BE2C (cell line): ENCODE results near the gene ARHGDIA.

ENCODE experiments used
- DNase-seq: peaks from one replicate; pipeline ENCODE4 v3.0.0-alpha.2; 2020
- H3K27me3 ChIP-seq: fragments of 250-450 bp; sonication (Bioruptor Pico); 2 replicates; pipeline ENCODE4 v1.5.1; 2020; ENCODE audit warnings: mild to moderate bottlenecking
- H3K36me3 ChIP-seq: fragments of 250-450 bp; sonication (Bioruptor Pico); 2 replicates; pipeline ENCODE4 v1.5.1; 2020; ENCODE audit warnings: mild to moderate bottlenecking
- H3K4me1 ChIP-seq: fragments of 250-450 bp; sonication (Bioruptor Pico); 2 replicates; pipeline ENCODE4 v1.5.1; 2020
- H3K4me3 ChIP-seq: 2 replicates; pipeline ENCODE4 v1.5.1; 2011; ENCODE audit warnings: low read depth, low read length
- H3K9me3 ChIP-seq: fragments of 250-450 bp; sonication (Bioruptor Pico); 2 replicates; pipeline ENCODE4 v1.5.1; 2020
- TF ChIP-seq, protein P1 (sequence below): IDR thresholded peaks from 2 replicates; pipeline ENCODE4 v1.5.1; 2012; ENCODE audit warnings: mild to moderate bottlenecking, low read depth, low read length

ARHGDIA gene

DNA sequence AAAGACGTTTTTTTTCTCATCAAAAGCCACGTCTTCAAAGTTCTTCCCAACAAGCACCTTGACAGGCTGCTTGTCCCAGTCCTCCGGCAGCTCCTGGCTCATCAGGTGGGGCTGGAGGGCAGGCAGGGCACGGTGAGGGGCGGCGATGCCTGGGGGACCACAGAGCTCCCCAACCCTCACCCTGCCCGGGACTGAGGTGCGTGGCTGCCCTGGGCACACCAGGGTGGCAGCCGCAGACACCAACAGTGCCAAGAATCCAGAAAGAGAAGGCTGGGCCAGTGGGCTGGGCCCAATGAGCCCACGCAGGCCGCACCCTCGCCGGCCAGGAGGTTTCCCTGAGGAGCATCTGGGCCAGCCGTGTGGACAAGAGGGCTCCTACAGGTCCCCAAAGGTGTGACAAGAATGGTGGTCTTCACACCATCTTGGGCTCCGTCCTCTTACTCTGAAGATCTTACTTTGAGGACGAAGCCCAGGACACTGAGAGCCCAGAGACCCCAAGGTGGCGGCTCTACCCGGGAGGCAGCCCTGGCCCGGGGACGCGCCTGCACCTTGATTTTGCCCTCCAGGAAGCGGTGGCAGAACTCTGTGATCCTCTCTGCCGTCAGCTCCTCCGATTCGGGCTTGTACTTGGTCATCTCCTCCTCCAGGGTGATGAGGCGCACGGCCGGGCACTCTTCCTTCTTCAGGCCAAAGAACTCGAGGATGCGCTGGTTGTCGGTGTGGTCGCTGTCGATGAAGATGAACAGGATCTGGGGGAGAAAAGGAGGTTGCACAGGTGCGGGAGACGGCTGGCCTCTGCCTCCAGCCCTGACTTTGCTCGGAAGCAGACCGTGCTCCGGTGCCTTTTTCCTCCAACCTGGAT lies 25.0 kb downstream of the ARHGDIA start:
- no peak for DNase-seq
- H3K36me3 ChIP-seq, result peaks cover 70% of the 10 kb centered on the region
- no peaks in the 10 kb centered on the region for H3K4me1 ChIP-seq

DNA sequence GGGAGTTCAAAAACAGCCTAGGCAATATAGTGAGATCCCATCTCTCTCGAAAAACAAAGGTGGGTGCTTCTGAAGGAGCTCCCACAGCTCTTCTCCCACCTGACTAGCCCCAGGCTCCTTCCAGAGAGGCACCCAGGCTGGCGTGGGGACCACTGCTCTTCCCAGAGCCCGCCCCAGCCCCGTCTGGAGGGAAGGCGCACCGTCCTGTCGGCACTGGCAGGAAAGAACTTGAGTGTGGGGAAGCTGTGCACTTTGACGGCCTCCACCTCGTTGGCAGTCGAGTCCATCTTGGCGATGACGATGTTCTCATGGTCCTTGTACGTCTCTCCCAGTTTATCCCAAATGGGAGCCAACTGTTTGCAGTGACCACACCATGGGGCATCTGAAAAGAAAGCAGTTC lies 25.8 kb downstream of the ARHGDIA start:
- Histone ChIP-seq H3K36me3 (peaks cover 64% of the 10 kb centered on the region), H3K4me3 (no peak overlapping the region), H3K4me1 (no peaks in the 10 kb centered on the region), H3K9me3 (no peaks in the 10 kb centered on the region), H3K27me3 (no peaks in the 10 kb centered on the region)
- TF ChIP-seq, protein P1, sequence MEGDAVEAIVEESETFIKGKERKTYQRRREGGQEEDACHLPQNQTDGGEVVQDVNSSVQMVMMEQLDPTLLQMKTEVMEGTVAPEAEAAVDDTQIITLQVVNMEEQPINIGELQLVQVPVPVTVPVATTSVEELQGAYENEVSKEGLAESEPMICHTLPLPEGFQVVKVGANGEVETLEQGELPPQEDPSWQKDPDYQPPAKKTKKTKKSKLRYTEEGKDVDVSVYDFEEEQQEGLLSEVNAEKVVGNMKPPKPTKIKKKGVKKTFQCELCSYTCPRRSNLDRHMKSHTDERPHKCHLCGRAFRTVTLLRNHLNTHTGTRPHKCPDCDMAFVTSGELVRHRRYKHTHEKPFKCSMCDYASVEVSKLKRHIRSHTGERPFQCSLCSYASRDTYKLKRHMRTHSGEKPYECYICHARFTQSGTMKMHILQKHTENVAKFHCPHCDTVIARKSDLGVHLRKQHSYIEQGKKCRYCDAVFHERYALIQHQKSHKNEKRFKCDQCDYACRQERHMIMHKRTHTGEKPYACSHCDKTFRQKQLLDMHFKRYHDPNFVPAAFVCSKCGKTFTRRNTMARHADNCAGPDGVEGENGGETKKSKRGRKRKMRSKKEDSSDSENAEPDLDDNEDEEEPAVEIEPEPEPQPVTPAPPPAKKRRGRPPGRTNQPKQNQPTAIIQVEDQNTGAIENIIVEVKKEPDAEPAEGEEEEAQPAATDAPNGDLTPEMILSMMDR, result no peak
- DNase-seq, result no peak

More for the DNA sequence above, 25.0 kb downstream of the ARHGDIA start:
- Histone ChIP-seq H3K4me3 (no peak overlapping the region), H3K9me3 (no peaks in the 10 kb centered on the region), H3K27me3 (no peaks in the 10 kb centered on the region)
- TF ChIP-seq, protein P1, result no peak

- Histone ChIP-seq H3K27me3 (no peaks in the 10 kb centered on the region), H3K4me1 (no peaks in the 10 kb centered on the region), H3K36me3 (peaks cover 64% of the 10 kb centered on the region), H3K4me3 (no peak overlapping the region), H3K9me3 (no peaks in the 10 kb centered on the region)
- no peak for DNase-seq
- TF ChIP-seq, protein P1, result no peak
Measured at GRCh38 chr17:81844887-81845286, 26.2 kb downstream of the ARHGDIA start.

- TF ChIP-seq, protein P1, result no peak
- Histone ChIP-seq H3K4me1 (no peaks in the 10 kb centered on the region), H3K36me3 (peaks cover 64% of the 10 kb centered on the region), H3K27me3 (no peaks in the 10 kb centered on the region), H3K9me3 (no peaks in the 10 kb centered on the region), H3K4me3 (no peak overlapping the region)
- no peak for DNase-seq
Measured at GRCh38 chr17:81844327-81844851, 26.7 kb downstream of the ARHGDIA start.

DNA sequence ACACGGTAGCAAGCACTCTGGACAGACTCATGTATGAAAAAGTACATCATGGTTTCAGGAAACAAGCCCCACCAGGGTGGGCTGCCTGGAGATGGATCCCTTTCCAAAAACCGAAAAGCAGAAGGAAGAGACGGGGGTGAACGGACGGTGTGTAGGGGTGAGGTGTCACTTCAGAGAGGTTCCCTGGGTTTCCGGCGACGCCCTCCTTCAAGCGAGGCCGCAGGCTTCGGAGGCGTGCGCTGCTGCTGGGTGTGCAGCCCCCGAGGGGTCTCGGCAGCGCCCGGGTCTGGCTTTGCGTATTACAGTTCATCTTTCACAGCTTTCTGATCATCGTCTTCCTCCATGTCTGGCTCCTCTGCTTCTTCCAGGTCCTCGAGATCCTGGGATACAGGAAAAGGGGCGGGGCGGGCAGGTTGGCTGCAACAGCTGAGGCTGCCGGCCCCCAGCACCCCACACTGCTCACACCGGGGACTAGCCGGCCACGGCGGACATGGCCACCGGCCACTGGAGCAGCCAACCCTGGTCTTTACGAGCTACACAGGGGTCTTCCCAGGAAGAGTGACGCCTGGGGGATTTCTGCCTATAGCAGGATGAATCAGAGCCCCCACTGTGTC lies 27.3 kb downstream of the ARHGDIA start:
- H3K9me3 ChIP-seq, result no peaks in the 10 kb centered on the region

More for the DNA sequence above, 27.3 kb downstream of the ARHGDIA start:
- DNase-seq, result no peak
- no peak overlapping the region for H3K4me3 ChIP-seq
- peaks cover 60% of the 10 kb centered on the region for H3K36me3 ChIP-seq
- TF ChIP-seq, protein P1, result no peak
- H3K4me1 ChIP-seq, result no peaks in the 10 kb centered on the region
- no peaks in the 10 kb centered on the region for H3K27me3 ChIP-seq
